ENCODE results near the gene ANKRD61.
"Not testable (repeated sequence)": the region's sequence is repeated elsewhere in the genome, so short reads cannot be mapped to it uniquely, and the experiment has no call there.

Gene ANKRD61

GRCh38 chr7:6049780-6050179 lies 18.6 kb downstream of the ANKRD61 start:
- no peak for TF ChIP-seq CTCF (IDR thresholded peaks at IDR 0.05; ENCODE audit: low read depth, low read length, missing control alignments)
- H3K27ac ChIP-seq: no peak overlapping the region
- H3K4me3 ChIP-seq (ENCODE audit: low read depth, low read length): no peak overlapping the region
- peaks cover 45% of the 10 kb centered on the region for H3K36me3 ChIP-seq (replicated peaks)
- H3K27me3 ChIP-seq (replicated peaks): no peaks in the 10 kb centered on the region
- in situ Hi-C loops (cut with HindIII; ENCODE audit: low pct_ligation_motif_present, low sequenced_read_pairs): loop anchor here (25.0 kb wide), 1 partner anchor 88 kb away; no protein-coding TSS in a partner anchor
- no peak for DNase-seq

DNA sequence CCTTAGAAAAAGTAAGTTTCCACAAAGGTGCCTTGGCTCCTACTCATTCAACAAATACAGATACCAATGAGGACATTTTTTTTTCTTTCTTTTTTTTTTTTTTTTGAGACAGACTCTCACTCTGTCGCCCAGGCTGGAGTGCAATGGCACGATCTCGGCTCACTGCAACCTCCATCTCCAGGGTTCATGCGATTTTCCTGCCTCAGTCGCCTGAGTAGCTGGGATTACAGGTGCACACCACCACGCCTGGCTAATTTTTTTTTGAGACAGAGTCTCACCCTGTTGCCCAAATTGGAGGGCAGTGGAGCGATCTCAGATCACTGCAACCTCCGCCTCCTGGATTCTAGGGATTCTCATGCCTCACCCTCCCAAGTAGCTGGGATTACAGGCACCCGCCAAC lies 20.0 kb downstream of the ANKRD61 start:
- H3K27ac ChIP-seq; in situ Hi-C loops (cut with HindIII; ENCODE audit: low pct_ligation_motif_present, low sequenced_read_pairs); H3K27me3 ChIP-seq (replicated peaks); H3K4me3 ChIP-seq (ENCODE audit: low read depth, low read length); DNase-seq: not testable (repeated sequence)
- H3K36me3 ChIP-seq (replicated peaks): peaks cover 38% of the 10 kb centered on the region

- in situ Hi-C loops (cut with HindIII; ENCODE audit: low pct_ligation_motif_present, low sequenced_read_pairs): no loop called here
- H3K4me3 ChIP-seq (ENCODE audit: low read depth, low read length): no peak overlapping the region
- H3K27ac ChIP-seq: no peak overlapping the region
- no peak for DNase-seq
- TF ChIP-seq CTCF (IDR thresholded peaks at IDR 0.05; ENCODE audit: low read depth, low read length, missing control alignments): no peak
- H3K27me3 ChIP-seq (replicated peaks): no peaks in the 10 kb centered on the region
- peaks cover 9% of the 10 kb centered on the region for H3K36me3 ChIP-seq (replicated peaks)
Observed at GRCh38 chr7:6056616-6057015, 25.4 kb downstream of the ANKRD61 start.

DNA sequence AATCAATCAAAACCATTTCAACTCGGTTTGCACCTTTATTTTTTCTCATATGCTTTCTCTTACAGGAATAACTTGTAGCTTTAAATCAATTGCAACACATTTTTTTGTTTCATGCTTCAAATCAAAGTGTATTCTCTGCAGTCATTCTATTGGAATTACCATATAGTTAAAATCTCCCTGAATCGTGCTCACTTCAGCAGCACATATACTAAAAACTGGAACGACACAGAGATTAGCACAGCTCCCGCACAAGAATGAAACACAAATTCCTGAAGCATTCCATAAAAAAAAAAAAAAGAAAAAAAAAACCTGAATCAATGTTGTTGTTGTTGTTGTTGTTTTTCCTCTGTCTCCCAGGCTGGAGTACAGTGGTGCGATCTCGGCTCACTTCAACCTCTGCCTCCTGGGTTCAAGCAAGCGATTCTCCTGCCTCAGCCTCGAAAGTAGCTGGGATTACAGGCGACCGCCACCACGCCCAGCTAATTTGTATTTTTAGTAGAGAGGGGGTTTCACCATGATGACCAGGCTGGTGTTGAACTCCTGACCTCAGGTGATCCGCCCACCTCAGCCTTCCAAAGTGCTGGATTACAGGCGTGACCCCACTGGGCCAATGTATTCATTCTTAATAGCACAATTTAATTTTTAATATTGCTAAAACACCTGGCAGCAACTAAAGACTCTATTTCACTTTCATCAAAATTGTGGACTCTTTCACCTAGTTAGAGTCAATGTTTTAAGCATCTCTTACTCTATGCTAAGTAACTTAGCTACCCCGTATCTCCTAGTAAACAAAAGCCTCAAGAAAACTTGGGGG lies 26.3 kb downstream of the ANKRD61 start:
- H3K4me3 ChIP-seq (ENCODE audit: low read depth, low read length): peak overlapping the region; percentile 85
- H3K36me3 ChIP-seq (replicated peaks): peaks cover 9% of the 10 kb centered on the region
- TF ChIP-seq CTCF (IDR thresholded peaks at IDR 0.05; ENCODE audit: low read depth, low read length, missing control alignments): no peak
- DNase-seq: no peak
- no peak overlapping the region for H3K27ac ChIP-seq
- in situ Hi-C loops (cut with HindIII; ENCODE audit: low pct_ligation_motif_present, low sequenced_read_pairs): no loop called here
- no peaks in the 10 kb centered on the region for H3K27me3 ChIP-seq (replicated peaks)

GRCh38 chr7:6059941-6060340 lies 28.8 kb downstream of the ANKRD61 start:
- H3K27ac ChIP-seq; DNase-seq; H3K27me3 ChIP-seq (replicated peaks); H3K4me3 ChIP-seq (ENCODE audit: low read depth, low read length); in situ Hi-C loops (cut with HindIII; ENCODE audit: low pct_ligation_motif_present, low sequenced_read_pairs); H3K36me3 ChIP-seq (replicated peaks): not testable (repeated sequence)

DNA sequence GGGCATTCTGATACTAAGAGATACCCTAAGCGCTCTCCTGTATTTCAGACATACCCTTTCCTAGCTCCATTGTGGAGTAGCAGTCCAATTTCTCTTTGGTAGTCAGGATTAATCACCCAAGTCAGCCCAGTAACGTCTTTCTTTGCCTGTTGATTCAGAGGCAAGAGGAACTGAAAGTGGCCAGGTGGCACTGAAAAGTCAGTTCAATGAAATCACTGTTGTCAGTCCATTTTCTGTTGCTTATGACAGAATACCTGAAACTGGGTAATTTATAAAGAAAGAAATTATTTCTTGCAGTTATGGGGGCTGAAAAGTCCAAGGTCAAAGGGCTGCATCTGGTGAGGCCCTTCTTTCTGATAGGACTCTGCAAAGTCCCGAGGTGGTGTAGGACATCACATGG lies 40.2 kb downstream of the ANKRD61 start:
- Histone ChIP-seq H3K27me3 (replicated peaks) (no peaks in the 10 kb centered on the region), H3K36me3 (replicated peaks) (no peaks in the 10 kb centered on the region), H3K4me3 (ENCODE audit: low read depth, low read length) (no peak overlapping the region), H3K27ac (no peak overlapping the region)
- in situ Hi-C loops (cut with HindIII; ENCODE audit: low pct_ligation_motif_present, low sequenced_read_pairs): no loop called here
- no peak for TF ChIP-seq CTCF (IDR thresholded peaks at IDR 0.05; ENCODE audit: low read depth, low read length, missing control alignments)
- DNase-seq: no peak
